Cardiac septum (tissue), 1 donor: Measurements from ENCODE around the gene ARCN1. TPM values are rescaled to one million over a fixed set of nuclear protein-coding genes. Genes with fewer than 3 reads are reported as not detected.

Experiments used
- DNase-seq: peaks from one replicate; pipeline ENCODE4 v3.0.0-alpha.2; 2020; ENCODE audit warnings: low spot score
- intact Hi-C: fragments of 100-400 bp; cut with DNase I; formaldehyde crosslinking; loops from one replicate; pipeline ENCODE4 v1.14.0; 2022
- total RNA-seq: library from RNA; stranded (reverse); fragmentation: NEBNext Ultra II Directional; extraction: Animal tissue kit (Norgen Biotek cat#: 25700); gene quantifications from one replicate; pipeline ENCODE4 v1.2.1, GENCODE V29; 2021
- donor health status: DM: no; HTN: no; CAD: no.

The ARCN1 gene
- total RNA-seq, 1 donor from 2014 or later = 118 TPM

GRCh38 chr11:118631142-118631909, 59.1 kb downstream of the ARCN1 start:
- intact Hi-C loops = no loop called here
- DNase-seq = no peak

DNA sequence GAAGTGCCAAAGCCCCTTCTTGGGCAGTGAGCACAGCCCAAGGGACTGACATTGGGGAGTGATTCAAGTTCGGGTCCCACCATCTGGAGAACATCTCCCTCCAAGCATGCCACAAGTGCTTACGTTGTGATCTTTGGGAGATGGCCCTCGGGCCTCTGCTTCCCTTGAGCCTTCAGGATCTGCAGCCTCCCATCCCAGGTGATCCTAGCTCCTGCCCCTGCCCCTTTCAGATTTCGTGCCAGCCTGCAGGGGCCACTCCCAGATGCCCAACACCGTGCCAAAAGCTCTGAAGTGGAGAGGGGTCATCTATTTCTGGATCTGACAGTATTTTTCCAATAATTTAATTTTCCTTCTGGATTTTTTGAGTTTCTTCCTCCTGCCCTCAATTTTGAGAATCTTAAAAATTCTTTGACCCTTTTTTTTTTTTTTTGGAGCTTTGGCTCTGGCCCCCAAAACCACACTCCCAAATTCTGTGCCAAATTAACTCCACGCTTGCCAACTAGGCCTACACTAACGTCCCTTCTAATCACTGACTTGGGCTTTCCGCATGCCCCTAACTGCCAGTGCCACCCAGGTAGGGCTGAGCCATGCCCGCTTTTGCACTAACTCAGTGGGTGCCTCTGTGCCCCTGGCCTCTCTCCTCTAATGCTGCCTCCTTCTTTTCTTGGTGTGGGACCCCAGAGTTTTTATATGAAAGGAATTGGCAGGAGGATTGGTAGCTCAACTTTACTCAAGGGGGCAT, 60.5 kb downstream of the ARCN1 start:
- no peak for DNase-seq
- intact Hi-C loops = no loop called here

DNA sequence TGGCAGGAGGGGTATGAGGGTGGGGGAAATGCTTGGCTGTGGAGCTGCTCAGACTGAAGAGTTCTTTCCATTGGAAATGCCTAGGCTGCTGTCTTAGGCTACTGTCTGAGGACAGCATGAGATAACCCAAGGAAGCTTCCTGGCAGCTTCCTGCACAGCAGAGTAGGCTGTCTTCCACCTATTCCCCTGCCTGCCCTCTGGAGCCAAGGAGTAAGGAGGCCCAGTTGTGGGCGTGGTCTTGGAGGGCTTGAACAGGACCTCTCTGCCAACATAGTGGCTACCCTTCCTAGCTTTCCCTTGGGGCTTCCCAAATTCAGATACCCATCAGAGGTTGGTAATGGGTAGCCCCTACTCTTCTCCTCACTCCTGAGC, 61.1 kb downstream of the ARCN1 start:
- DNase-seq = no peak
- intact Hi-C loops = no loop called here

- DNase-seq = no peak
- intact Hi-C loops = no loop called here
Observed at GRCh38 chr11:118633979-118634378, 61.8 kb downstream of the ARCN1 start.

GRCh38 chr11:118634431-118635236, 62.4 kb downstream of the ARCN1 start:
- DNase-seq = peak; percentile 85
- intact Hi-C loops = no loop called here

DNA sequence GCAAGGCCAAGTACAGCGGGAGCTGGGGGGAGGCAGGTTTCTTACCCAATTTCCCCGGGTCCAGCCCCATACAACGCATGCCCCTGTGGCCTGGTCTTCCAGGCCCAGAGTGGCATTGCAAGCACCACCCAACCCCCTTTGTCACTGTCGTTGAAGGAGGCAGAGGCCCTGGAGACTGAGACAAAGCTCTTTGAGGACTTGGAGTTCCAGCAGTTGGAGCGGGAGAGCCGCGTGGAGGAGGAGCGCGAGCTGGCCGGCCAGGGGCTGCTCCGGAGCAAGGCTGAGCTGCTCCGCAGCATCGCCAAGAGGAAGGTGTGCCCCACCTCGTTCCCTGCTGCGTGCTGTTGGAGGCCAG, 63.0 kb downstream of the ARCN1 start:
- intact Hi-C loops = no loop called here
- DNase-seq = no peak

- intact Hi-C loops = no loop called here
- DNase-seq = no peak
Observed at GRCh38 chr11:118635642-118636041, 63.4 kb downstream of the ARCN1 start.

- no peak for DNase-seq
- intact Hi-C loops = no loop called here
Observed at GRCh38 chr11:118636569-118637290, 64.5 kb downstream of the ARCN1 start.

GRCh38 chr11:118638726-118639125, 66.5 kb downstream of the ARCN1 start:
- intact Hi-C loops = no loop called here
- no peak for DNase-seq

- intact Hi-C loops = no loop called here
- no peak for DNase-seq
Observed at GRCh38 chr11:118639899-118640298, 67.7 kb downstream of the ARCN1 start.

GRCh38 chr11:118640332-118641154, 68.3 kb downstream of the ARCN1 start:
- intact Hi-C loops = no loop called here
- DNase-seq = no peak

DNA sequence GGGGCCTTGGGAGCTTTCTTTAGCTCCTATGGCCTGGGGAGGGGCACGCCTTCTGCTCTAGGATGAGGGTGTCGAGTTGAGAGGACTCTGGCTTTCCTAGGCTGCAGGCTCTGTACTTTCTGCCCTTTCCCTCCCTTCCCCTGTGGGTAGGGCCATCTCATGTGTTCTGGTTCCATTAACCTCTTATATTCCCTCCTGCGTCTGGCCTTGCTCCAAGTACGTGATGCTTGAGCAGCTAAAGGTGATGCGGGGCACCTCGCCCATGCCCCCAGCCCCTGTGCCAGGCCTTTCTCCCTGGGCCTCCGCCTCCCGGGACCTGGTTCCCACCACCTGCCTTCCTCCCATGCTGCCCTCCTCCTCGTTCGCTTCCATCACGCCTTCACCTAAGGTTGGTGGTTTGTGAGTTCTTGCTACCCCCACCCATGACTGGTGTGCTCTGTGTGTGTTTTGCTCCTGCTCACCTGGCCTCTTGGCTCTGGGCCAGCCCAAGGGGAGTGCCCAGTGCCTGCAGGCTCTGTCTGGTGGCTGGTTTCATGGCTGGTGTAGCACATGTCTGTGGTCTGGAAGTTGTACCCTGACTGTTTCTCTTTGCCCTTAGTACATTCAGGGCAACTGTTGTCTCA, 69.3 kb downstream of the ARCN1 start:
- intact Hi-C loops = no loop called here
- no peak for DNase-seq

DNA sequence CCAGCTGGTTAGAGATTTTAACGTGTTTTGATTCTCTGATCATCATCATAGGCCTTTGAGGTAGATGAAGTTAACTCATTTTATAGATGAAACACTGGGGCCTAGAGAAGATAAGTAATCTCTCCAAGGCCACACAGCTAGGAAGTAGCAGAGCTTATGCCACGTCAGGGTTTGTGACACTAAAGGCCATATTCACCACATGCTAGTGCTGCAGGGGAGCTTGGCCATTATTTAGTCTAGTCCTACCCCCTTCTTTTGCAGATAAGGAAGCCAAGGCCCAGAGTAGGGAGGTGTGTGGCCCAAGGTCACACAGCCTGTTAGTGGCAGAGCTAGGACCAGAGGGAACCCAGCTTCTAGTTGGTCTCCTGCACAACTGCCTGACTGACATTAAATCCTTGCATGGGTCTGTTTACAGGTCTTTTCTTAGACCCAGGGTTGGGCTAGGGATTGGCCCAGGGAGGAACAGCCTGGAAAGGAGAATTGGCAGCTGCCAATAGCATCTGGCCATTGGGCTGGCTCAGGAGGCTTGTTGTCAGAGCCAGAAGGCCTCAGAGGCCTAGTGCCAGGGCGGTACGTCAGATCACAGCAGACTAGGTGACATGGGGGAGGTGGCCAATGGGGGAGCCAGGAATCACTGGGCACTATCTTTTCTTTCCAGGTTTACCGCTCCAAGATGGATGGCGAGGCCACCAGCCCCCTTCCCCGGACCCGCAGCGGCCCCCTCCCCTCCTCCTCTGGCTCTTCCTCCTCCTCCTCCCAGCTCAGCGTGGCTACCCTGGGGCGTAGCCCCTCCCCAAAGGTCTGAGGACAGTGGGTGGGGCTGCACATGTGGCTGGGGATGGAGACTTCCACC, 71.2 kb downstream of the ARCN1 start:
- intact Hi-C loops = no loop called here

DNA sequence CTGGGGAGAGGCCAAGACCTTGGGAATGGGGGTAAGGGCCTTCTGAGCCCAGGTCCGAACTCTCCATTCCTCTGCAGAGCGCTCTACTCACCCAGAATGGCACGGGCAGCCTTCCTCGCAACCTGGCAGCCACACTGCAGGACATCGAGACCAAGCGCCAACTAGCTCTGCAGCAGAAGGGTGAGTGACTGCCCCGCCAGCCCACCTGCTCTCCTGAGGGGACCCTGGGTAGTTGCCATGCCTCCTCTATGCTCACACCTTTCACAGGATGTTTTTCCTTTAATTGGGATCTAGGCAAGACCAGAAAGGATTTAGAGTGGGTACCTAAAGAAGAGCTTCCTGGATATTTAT, 71.8 kb downstream of the ARCN1 start:
- DNase-seq = no peak
- intact Hi-C loops = no loop called here

More for the DNA sequence above, 71.2 kb downstream of the ARCN1 start:
- no peak for DNase-seq

DNA sequence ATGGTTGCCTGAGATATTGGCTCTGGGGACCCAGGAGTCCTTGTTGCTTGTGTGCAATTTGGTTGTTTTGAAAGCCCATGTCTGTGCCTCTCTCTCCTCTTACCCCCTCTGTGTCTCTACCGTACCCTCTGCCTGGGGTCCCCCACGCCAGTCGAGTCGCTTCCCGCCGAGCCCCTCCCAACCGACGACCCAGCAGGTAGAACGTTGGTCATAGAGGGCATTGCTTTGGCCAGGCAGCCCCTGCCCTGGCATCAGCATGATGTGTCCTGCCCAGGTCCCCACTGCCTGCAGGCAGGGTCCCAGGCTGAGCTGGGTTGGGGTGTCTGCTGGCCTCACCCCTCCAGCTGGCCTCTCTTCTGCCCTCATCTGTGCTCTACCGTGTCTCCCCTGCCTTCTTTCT, 72.3 kb downstream of the ARCN1 start:
- DNase-seq = no peak
- intact Hi-C loops = no loop called here

DNA sequence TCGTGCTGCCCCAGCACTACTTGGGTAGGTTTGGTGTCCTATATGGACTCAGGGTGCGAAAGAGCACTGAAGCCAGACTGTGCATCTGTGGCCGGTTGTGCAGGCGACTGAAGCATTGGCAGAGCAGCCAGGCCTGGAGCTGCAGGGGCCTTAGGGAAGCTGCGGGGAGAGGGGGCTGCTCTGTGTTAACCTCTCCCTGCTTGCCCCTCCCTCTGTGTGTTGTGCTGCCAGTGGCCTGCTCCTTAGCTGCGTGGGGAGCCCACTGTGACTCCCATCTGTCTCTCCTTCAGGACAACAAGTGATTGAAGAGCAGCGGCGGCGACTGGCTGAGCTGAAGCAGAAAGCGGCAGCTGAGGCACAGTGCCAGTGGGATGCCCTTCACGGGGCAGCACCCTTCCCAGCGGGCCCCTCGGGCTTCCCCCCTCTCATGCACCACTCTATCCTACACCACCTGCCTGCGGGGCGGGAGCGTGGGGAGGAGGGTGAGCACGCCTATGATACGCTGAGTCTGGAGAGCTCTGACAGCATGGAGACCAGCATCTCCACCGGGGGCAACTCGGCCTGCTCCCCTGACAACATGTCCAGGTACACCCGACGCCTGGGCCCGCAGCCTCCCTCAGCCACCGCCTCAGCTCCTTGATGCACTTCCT, 73.0 kb downstream of the ARCN1 start:
- intact Hi-C loops = no loop called here
- no peak for DNase-seq

GRCh38 chr11:118646393-118646792, 74.2 kb downstream of the ARCN1 start:
- intact Hi-C loops = no loop called here
- DNase-seq = peak; percentile 9
